HepG2 (cell line): Measurements from ENCODE around the gene BCO1. TPM values are rescaled to one million over a fixed set of nuclear protein-coding genes. Genes with fewer than 3 reads are reported as not detected.

Experiments
- ATF3 ChIP-seq: sonication (generic); formaldehyde crosslinking; IDR thresholded peaks from 2 replicates; pipeline ENCODE4 v1.4.0; 2020; ENCODE audit warnings: missing genetic modification reagents
- BHLHE40 ChIP-seq: IDR thresholded peaks from 2 replicates; pipeline ENCODE4 v1.6.1; 2011; ENCODE audit warnings: low read length, improper control_type of control experiment
- CC2D1A ChIP-seq: sonication (generic); formaldehyde crosslinking; IDR thresholded peaks from 2 replicates; pipeline ENCODE4 v1.8.1; 2023; ENCODE audit warnings: mild to moderate bottlenecking, missing genetic modification reagents
- DRAP1 ChIP-seq: IDR thresholded peaks from 2 replicates; pipeline ENCODE4 v1.6.1; 2016; ENCODE audit warnings: missing genetic modification reagents, missing compliant biosample characterization
- GPBP1L1 ChIP-seq: sonication (generic); formaldehyde crosslinking; IDR thresholded peaks from 2 replicates; pipeline ENCODE4 v1.5.0; 2020; ENCODE audit warnings: mild to moderate bottlenecking, missing genetic modification reagents
- HMGXB3 ChIP-seq: sonication (generic); formaldehyde crosslinking; IDR thresholded peaks from 2 replicates; pipeline ENCODE4 v1.4.0; 2020; ENCODE audit warnings: missing genetic modification reagents, borderline replicate concordance
- HMGXB4 ChIP-seq, 2 experiments: sonication (generic) in 1 of 2; formaldehyde crosslinking in 1 of 2; IDR thresholded peaks; 2 replicates each; pipeline versions ENCODE4 v1.4.0 to v1.6.1; 2018 to 2020; ENCODE audit warnings: missing genetic modification reagents in 2 of 2, borderline replicate concordance in 1 of 2, low read depth in 1 of 2, mild to moderate bottlenecking in 1 of 2, missing biosample characterization in 1 of 2
- IKZF1 ChIP-seq: fragments of 450-650 bp; IDR thresholded peaks from 2 replicates; pipeline ENCODE4 v1.7.1; 2016
- MXD4 ChIP-seq: IDR thresholded peaks from 2 replicates; pipeline ENCODE4 v1.6.1; 2016; ENCODE audit warnings: mild to moderate bottlenecking, missing biosample characterization, missing genetic modification reagents
- STAT6 ChIP-seq: sonication (generic); formaldehyde crosslinking; IDR thresholded peaks from 2 replicates; pipeline ENCODE4 v1.4.0; 2020; ENCODE audit warnings: missing genetic modification reagents, mild to moderate bottlenecking, borderline replicate concordance
- TFDP2 ChIP-seq: sonication (generic); formaldehyde crosslinking; IDR thresholded peaks from 2 replicates; pipeline ENCODE4 v1.4.0; 2020; ENCODE audit warnings: missing genetic modification reagents
- ZNF670 ChIP-seq: sonication (generic); formaldehyde crosslinking; IDR thresholded peaks from 2 replicates; pipeline ENCODE4 v1.8.0; 2022; ENCODE audit warnings: mild to moderate bottlenecking, missing genetic modification reagents, borderline replicate concordance
- polyA plus RNA-seq, 8 experiments: library from polyadenylated mRNA; depleted of rRNA in 3 of 8; stranded (reverse) in 7 of 8; unstranded in 1 of 8; fragments of >200 nt; fragmentation: Illumina TruSeq in 4 of 8; extraction: Trizol in 4 of 8; gene quantifications; 2 replicates each; pipeline versions ENCODE4 v1.2.1 to v1.2.3, GENCODE V29; 2011 to 2016; ENCODE audit warnings: low read depth in 4 of 8, missing spikeins in 1 of 8, mixed read lengths in 1 of 8; ENCODE audit not compliant: insufficient read depth in 1 of 8
- total RNA-seq, 5 experiments: library from RNA; depleted of rRNA; stranded (reverse); fragments of >200 nt; fragmentation: Illumina TruSeq; extraction: Trizol; gene quantifications; 2 replicates each; pipeline ENCODE4 v1.2.3, GENCODE V29; 2016; ENCODE audit warnings: low read depth in 1 of 5

BCO1 gene
- total and polyA plus RNA-seq, 2 of the 13 experiments (the other 11 are each of a cell fraction or from before 2014, with no cell fraction given): 0.11 TPM; not detected in 1

GRCh38 chr16:81314603-81315270, 76.2 kb downstream of the BCO1 start, which contains the start of gene GAN (continued):
- TF ChIP-seq STAT6 (no peak), DRAP1 (CRISPR knock-in tag) (peak; percentile 98), ZNF670 (peak; percentile 100), BHLHE40 (peak; percentile 45; the same call in 1 of the 2 replicates), MXD4 (CRISPR knock-in tag) (peak; percentile 80; the same call in 1 of the 2 replicates), TFDP2 (CRISPR knock-in tag) (peak; percentile 87), CC2D1A (CRISPR knock-in tag) (0 out of 2 replicates have a peak, but pooled peaks have one; percentile 51), HMGXB4 (CRISPR knock-in tag; IDR thresholded peaks at IDR 0.05; ENCODE audit: borderline replicate concordance in 1 of 2, low read depth in 1 of 2) (peak; percentile 88 to 91), IKZF1 (no peak), HMGXB3 (CRISPR knock-in tag) (peak; percentile 99), ATF3 (CRISPR knock-in tag) (no peak; the same call in 1 of the 2 replicates), GPBP1L1 (CRISPR knock-in tag) (no peak)
